HG03108 (cell line): ENCODE data around the gene FGF3.

ENCODE experiments used
- ATAC-seq: cut with Tn5 transposase; IDR thresholded peaks from one replicate; pipeline ENCODE4 v1.9.1; 2021; ENCODE audit warnings: moderate library complexity; ENCODE audit not compliant: unreplicated experiment

Gene FGF3

DNA sequence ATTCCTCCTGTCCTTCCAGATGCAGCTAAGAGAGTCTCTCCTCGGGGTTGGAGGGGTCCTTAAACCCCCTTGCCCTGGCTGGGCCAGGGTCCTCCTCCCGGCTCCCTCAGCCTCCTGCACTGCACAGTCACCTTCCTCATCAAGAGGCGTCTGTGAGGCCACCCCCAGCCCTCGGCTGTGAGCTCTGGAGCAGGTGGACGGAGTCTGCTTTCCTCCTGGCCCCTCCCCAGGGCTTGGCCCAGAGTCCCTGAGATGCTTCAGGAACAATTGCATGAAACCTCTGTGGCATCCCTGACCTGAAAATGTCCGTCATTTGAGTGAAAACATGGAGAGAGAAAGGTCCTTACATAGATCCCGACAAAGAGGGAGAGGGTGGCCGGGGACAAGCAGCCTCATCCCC lies 6.7 kb upstream of the FGF3 start:
- no peak for ATAC-seq

DNA sequence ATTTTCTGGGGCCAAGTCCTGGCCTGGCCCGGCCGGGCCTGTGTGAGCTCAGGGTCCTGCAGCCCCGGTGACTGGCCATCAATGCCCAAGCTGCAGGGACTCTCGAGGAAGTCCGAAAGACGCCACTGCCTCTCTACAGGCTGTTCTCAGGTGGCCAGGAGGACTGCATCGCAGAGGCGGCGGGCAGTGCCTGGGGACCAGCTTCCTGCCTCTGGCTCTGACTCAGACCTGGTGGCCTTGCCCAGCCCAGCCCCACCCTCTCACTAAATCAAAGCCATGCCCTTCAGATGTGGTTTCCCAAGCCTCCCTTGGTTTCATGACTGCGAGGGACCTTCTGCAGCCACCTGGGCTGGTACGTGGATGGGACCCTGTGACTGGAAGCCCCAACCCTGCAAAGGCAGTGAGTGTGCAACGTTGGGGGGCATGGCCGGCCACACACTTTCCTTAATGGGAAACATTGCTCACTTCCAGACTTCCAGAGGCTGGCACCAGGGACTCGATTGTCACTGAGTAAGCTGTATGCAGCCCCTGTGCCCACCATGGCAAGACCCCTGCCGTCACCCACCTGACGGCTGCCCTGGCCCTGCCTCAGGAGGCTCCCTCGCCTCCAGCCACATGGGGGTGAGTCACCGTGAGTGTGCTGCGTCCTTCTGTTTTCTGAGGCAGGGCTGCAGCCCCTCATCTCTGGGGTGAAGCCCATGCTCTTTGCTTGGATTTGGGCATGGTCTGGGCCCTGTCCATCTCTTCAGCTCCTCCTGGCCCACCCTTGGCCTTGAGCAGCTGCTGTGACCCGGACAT lies 6.0 kb upstream of the FGF3 start:
- no peak for ATAC-seq

DNA sequence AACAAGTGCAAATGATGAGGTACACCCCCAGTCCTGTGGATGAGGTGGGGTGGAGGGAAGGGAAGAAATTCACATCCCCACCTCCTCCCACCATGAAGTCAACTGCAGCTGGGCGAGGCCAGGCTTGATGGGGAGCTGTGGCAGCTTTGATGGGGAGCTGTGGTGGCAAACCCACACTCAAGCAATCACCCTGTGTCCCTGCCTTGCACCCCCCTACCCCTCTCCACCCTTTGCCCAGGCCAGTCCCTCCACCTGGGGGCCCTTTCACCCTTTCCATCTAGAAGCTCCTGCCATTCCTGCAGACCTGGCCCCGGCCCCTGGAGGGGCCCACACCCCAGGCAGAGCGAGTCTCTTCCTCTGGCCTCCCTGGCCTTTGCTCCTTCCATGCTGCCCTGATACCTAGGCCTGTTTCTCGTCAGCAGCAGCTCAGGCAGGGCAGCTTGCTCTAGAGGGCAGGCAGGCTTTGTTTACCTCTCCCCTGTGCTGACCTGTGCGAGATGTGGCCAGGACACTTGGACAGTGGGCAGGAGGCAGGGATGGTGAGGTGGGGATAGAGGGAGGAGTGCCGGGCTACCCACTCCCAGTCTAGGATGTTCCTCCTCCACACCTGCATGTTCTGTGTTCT lies 4.5 kb upstream of the FGF3 start:
- no peak for ATAC-seq

DNA sequence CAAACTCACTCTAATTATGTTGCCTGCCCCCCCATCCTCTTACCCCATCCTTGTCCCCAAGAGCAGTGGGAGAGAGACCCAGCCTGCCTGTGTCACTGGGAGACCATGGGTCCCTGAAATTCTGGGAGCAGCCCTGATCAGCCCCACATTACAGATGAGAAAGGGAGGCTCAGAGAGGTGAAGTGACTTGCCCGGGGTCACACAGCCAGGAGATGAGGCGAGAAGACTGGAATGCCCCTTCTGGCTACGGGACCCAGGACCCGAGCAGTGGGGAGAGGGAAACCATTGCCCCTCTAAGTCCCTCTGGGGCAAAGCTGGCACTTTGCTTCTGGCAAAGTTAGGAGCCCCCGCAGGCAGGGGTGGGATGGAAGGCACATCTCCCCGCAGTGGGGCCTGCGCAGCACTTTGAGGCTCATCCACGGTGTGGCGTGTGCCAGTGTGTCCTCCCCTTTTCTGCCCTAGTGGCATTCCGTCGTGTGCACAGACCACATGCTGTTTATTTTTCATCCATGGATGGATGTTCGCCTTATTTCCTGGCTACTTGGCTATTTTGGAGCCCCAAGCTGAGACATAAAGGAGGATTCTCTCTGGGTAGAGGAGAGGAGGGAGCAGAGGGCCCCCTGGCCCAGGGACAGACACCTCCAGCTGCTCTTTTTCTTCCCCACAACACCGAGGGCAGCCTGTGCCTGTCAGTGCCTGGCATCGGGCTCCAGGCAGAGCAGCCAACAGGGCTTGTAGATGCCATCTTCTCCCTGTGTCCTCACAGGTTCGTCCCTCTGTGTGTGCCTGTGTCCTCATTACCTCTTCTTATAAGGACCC lies 3.7 kb upstream of the FGF3 start:
- no peak for ATAC-seq

DNA sequence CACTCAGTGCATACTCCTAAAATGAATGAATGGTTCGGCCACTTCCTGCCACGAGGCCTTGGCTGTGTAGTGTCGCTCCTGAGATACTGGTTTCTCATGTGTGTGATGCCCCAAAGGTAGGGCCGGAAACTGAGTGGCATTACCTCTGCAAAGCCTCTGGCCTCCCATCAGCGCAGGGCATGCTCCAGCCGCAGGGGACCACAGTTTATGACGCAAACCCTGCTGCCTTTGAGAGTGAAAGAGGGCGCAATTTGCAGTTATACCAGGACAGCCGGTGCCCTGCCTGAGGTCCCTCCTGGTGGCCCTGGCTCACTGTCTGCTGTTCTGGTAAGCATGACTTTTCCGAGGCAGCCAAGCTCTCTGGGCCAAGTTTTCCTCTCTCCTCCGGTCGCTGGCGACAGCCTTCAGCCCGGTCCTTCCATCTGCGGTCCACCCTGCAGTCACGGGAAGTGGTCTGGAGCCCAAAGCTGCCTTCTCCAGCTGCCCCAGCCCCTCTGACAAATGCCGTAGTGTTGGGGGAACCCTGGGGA lies 2.4 kb upstream of the FGF3 start:
- ATAC-seq, result no peak

- no peak for ATAC-seq
Measured at GRCh38 chr11:69820441-69820840, 1.2 kb upstream of the FGF3 start.

DNA sequence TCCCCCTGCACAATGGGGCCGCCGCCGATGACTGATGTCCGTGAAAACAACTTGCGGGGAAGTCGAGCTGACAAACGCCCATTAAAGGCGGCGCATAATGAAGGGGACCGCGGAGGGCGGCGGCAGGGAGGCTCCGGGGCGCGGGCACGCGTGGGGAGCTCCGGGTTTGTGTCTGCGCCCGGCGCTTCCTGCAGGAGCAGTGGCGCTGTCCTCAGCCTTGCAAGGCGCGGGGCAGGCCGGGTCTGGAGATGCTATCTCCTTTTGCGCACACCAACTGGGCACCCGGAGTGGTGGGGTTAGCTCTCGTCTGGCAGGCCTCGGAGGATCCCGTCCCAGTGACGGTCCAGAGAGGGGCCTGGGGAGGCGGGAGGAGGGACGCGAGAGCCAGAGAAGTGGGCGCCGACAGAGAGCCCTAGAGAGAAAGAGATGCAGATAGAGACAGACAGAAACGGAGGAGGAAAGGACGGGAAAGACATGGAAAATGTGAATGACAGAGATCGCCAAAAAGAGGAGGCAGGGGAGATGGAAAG lies 390 bp upstream of the FGF3 start:
- ATAC-seq, result no peak

- ATAC-seq, result no peak
Measured at GRCh38 chr11:69818231-69818602, 999 bp downstream of the FGF3 start.

DNA sequence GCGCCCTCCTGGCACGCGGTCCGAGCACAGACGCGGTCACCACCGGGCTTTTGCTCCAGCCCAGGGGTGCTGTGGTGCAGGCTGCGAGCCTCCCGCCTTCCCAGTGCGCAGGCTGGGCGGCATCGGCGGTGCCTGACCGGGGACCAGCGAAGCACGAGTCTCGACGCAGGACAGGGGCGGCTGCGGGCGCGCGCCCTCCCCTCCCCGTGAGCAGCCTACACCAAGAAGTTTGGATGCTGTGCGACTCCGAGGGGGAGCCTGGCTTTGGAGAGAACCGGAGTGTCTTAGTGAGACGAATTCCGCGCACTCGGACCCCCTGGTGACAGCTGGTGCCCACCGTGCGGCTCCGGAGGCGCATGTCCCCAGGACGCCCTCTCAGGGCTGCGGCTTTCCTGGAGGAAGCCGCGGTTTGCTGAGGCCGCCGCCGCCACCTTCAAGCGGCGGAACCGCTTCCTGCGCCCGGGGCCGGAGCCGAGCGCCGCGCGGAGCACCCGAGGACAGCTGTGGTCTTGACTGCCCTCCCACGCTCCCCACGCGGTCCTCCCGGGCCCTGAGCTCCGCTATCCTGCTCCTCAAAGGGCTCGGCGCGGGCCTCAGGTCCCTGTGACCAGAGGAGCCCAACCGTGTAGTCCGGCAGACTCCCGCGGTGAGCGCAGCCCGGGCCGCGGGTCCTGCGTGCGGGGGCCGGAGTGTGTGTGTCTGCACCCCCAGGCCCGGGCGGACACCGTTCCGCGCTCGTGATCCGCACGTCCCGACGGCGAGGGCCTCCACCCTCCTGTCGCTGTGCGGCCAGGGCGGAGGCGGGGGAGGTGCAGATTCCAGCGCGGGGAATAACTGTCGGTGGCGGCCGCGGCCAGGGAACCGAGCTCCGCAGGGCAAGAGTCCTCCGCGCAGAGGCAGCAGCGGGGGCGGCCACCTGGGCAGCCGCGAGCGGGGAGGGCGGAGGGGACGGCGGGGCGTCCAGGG lies 1.7 kb downstream of the FGF3 start:
- ATAC-seq, result no peak

- no peak for ATAC-seq
Measured at GRCh38 chr11:69816671-69817070, 2.5 kb downstream of the FGF3 start.

DNA sequence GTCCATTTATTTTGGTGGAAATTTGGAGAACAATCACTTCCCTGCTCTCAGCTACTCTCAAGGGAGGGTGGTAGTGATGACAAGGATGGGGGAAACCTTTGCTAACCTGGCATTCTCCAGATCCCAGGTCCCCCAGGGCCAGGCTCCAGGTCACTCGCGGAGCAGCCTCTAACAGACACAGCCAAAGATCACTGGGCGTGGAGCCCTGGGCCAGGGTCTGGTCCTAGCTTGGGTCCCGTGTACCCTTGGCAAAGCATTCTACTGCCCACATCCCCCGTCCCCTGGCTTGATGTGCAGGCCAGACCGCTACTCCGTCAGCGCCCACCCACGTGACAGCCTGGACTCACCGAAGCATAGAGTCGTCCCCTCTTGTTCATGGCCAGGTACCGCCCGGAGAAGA lies 3.2 kb downstream of the FGF3 start:
- no peak for ATAC-seq

- no peak for ATAC-seq
Measured at GRCh38 chr11:69814902-69815301, 4.3 kb downstream of the FGF3 start.

GRCh38 chr11:69814411-69814810 lies 4.8 kb downstream of the FGF3 start:
- ATAC-seq, result no peak

DNA sequence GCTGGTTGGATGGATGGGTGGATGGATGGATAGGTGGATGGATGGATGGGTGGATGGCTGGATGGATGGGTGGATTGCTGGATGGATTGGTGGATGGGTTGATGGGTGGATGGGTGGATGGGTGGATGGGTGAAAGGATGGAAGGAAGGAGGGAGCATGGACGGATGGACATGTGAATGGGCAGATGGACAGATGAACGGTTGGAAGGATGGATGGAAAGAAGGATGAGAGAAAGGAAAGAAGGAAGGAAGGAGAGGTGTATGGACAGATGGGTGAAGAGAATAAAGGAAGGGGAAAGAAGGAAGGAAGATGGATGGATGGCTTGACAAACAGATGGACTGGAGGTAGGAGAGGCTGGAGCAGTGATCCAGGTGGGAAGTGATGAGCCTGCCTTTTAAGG lies 5.4 kb downstream of the FGF3 start:
- no peak for ATAC-seq

- ATAC-seq, result no peak
Measured at GRCh38 chr11:69812946-69813345, 6.3 kb downstream of the FGF3 start.

DNA sequence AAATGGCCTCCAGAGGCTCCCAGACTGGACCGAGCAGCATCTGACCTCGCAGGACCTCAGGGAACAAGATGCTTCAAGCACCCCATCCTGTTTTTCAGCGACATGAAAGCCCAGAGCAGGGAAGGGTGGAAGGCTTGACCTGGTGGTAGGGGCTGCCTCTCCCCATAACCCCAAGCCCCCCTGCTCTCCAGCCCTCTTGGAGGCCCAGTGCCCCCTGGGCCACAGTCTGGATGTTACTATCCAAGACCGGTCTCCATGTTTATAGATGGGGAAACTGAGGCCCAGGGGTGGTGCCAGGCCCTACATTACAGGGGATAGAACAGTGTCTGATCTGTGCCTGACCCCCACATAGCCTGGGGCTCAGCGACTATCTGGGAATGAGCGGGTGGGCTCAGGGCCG lies 7.0 kb downstream of the FGF3 start:
- ATAC-seq, result no peak

DNA sequence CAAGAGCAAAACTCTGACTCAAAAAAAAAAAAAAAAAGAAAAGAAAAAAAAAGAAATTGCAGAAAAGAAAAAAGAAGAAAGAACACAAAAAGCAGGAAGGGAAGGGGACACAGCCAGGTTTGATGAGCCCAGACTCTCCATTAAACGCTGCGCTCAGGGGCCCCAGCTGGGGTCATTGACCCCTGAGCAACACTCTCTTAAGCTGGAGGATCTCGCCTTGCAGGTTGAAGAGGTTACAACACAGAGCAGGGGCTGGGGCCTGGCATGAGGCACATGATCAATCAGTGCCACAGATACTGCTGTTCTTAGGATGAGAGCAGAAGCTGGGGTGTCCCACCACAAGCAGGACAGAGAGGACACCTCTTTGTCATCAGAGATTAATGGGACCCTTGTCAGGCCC lies 7.8 kb downstream of the FGF3 start:
- ATAC-seq, result no peak

GRCh38 chr11:69810289-69811118 lies 8.7 kb downstream of the FGF3 start:
- ATAC-seq, result no peak

- ATAC-seq, result no peak
Measured at GRCh38 chr11:69808667-69809086, 10.5 kb downstream of the FGF3 start.
